H1 (cell line): ENCODE data around the gene MARK3. TPM values are rescaled to one million over a fixed set of nuclear protein-coding genes. Genes with fewer than 3 reads are reported as not detected.

Source experiments
- CTCF ChIA-PET: fragments of 300-600 bp; sonication (Branson Sonifier 250); formaldehyde crosslinking; loops from one replicate; lab custom pipeline; 2021; ENCODE audit not compliant: partially characterized antibody; lab: Charles Lee
- POLR2A ChIA-PET: fragments of 300-600 bp; sonication (Branson Sonifier 250); formaldehyde crosslinking; loops from one replicate; lab custom pipeline; 2021; ENCODE audit warnings: inconsistent platforms; ENCODE audit not compliant: partially characterized antibody; lab: Charles Lee
- DNase-seq, 2 experiments: peaks; one replicate each; pipeline versions ENCODE4 v3.0.0 to v3.0.0-alpha.2; 2010 to 2022; ENCODE audit warnings: low spot score in 2 of 2, low read depth in 1 of 2, mixed read lengths in 1 of 2
- FAIRE-seq: peaks from 2 replicates; lab custom pipeline; 2011; peaks lifted over from hg19 to GRCh38; lab: Jason Lieb, UNC
- H2AFZ ChIP-seq: 2 replicates; pipeline ENCODE4 v1.8.1; 2012; ENCODE audit warnings: low read length, inconsistent platforms
- H2AK5ac ChIP-seq: 2 replicates; pipeline ENCODE4 v1.6.1; 2013; ENCODE audit warnings: low read depth, low read length
- H2BK120ac ChIP-seq: replicated peaks from 2 replicates; pipeline ENCODE3; 2013; ENCODE audit warnings: low read depth, low read length, inconsistent platforms
- H2BK12ac ChIP-seq: 2 replicates; pipeline ENCODE4 v1.6.1; 2013; ENCODE audit warnings: low read depth, low read length
- H2BK15ac ChIP-seq: 2 replicates; pipeline ENCODE4 v1.6.1; 2013; ENCODE audit warnings: low read length
- H2BK20ac ChIP-seq: 2 replicates; pipeline ENCODE4 v1.6.1; 2013; ENCODE audit warnings: low read length
- H2BK5ac ChIP-seq: 2 replicates; pipeline ENCODE4 v1.6.1; 2013; ENCODE audit warnings: low read depth, low read length
- H3K14ac ChIP-seq: 2 replicates; pipeline ENCODE4 v1.6.1; 2013; ENCODE audit warnings: inconsistent platforms; ENCODE audit not compliant: insufficient read length
- H3K18ac ChIP-seq: 2 replicates; pipeline ENCODE4 v1.6.1; 2013; ENCODE audit warnings: low read length; ENCODE audit errors: extremely low read depth
- H3K23ac ChIP-seq: 2 replicates; pipeline ENCODE4 v1.6.1; 2013; ENCODE audit warnings: inconsistent platforms; ENCODE audit not compliant: insufficient read length
- H3K23me2 ChIP-seq: 2 replicates; pipeline ENCODE4 v1.6.1; 2013; ENCODE audit warnings: low read depth, low read length
- H3K27ac ChIP-seq: 2 replicates; pipeline ENCODE4 v1.6.1; 2011; ENCODE audit warnings: low read depth, low read length, inconsistent platforms
- H3K27me3 ChIP-seq, 4 experiments: replicated peaks in 1 of 4; 1 replicate in 1 of 4; 2 replicates in 3 of 4; pipeline versions ENCODE4 v1.6.1 to v1.8.1; 2011 to 2013; ENCODE audit warnings: low read length in 3 of 4, mild to moderate bottlenecking in 3 of 4, inconsistent platforms in 2 of 4, mixed read lengths in 2 of 4, moderate library complexity in 1 of 4; ENCODE audit not compliant: control insufficient read depth in 3 of 4, insufficient read depth in 3 of 4; ENCODE audit errors: extremely low read depth in 1 of 4
- H3K36me3 ChIP-seq, 4 experiments: 2 replicates each; pipeline versions ENCODE4 v1.6.1 to v1.8.1; 2011 to 2013; ENCODE audit warnings: mild to moderate bottlenecking in 4 of 4, low read length in 3 of 4, moderate library complexity in 2 of 4, control low read depth in 1 of 4, inconsistent platforms in 1 of 4; ENCODE audit not compliant: insufficient read depth in 4 of 4, control insufficient read depth in 2 of 4
- H3K4ac ChIP-seq: replicated peaks from 2 replicates; pipeline ENCODE3; 2013; ENCODE audit warnings: low read length, low read depth, mixed read lengths, inconsistent platforms; ENCODE audit not compliant: insufficient read length
- H3K4me1 ChIP-seq, 4 experiments: replicated peaks in 1 of 4; 1 replicate in 1 of 4; 2 replicates in 3 of 4; pipeline versions ENCODE4 v1.6.1 to v1.8.1; 2011 to 2013; ENCODE audit warnings: low read length in 3 of 4, inconsistent platforms in 2 of 4, mixed read lengths in 1 of 4; ENCODE audit not compliant: insufficient read depth in 4 of 4, control insufficient read depth in 3 of 4
- H3K4me2 ChIP-seq, 2 experiments: 2 replicates each; pipeline versions ENCODE4 v1.6.1 to v1.8.1; 2011 to 2013; ENCODE audit warnings: low read depth in 2 of 2, low read length in 2 of 2, control low read depth in 1 of 2, inconsistent platforms in 1 of 2, mild to moderate bottlenecking in 1 of 2; ENCODE audit not compliant: insufficient read depth in 1 of 2
- H3K4me3 ChIP-seq, 4 experiments: fragments of 200-600, 300-600 bp in 1 of 4; sonication (generic), shearing (Covaris generic), sonication (Bioruptor Twin) in 1 of 4; 2 replicates each; pipeline versions ENCODE4 v1.5.1 to v1.8.1; 2011 to 2016; ENCODE audit warnings: low read length in 4 of 4, low read depth in 3 of 4, control low read depth in 2 of 4, inconsistent platforms in 2 of 4, mild to moderate bottlenecking in 2 of 4, mixed read lengths in 1 of 4, moderate library complexity in 1 of 4; ENCODE audit not compliant: insufficient read depth in 2 of 4; ENCODE audit errors: extremely low read depth in 1 of 4
- H3K56ac ChIP-seq: replicated peaks from 2 replicates; pipeline ENCODE3; 2013; ENCODE audit warnings: low read depth, mild to moderate bottlenecking, mixed read lengths, low read length, inconsistent platforms; ENCODE audit not compliant: insufficient read length
- H3K79me1 ChIP-seq: 2 replicates; pipeline ENCODE4 v1.6.1; 2013; ENCODE audit warnings: low read depth, low read length, control low read depth
- H3K79me2 ChIP-seq, 2 experiments: 2 replicates each; pipeline versions ENCODE4 v1.6.1 to v1.8.1; 2012 to 2013; ENCODE audit warnings: low read length in 2 of 2, mild to moderate bottlenecking in 2 of 2, inconsistent platforms in 1 of 2; ENCODE audit not compliant: insufficient read depth in 2 of 2, control insufficient read depth in 1 of 2
- H3K9ac ChIP-seq, 4 experiments: replicated peaks in 1 of 4; 1 replicate in 1 of 4; 2 replicates in 3 of 4; pipeline versions ENCODE4 v1.6.1 to v1.8.1; 2011 to 2013; ENCODE audit warnings: low read depth in 3 of 4, low read length in 3 of 4, control low read depth in 2 of 4, mild to moderate bottlenecking in 2 of 4, moderate library complexity in 2 of 4, inconsistent platforms in 1 of 4; ENCODE audit errors: extremely low read depth in 1 of 4
- H3K9me3 ChIP-seq, 2 experiments: 2 replicates each; pipeline versions ENCODE4 v1.6.1 to v1.8.1; 2012 to 2013; ENCODE audit warnings: mild to moderate bottlenecking in 2 of 2, moderate library complexity in 2 of 2, control low read depth in 1 of 2, inconsistent platforms in 1 of 2, low read depth in 1 of 2, low read length in 1 of 2, mixed read lengths in 1 of 2; ENCODE audit not compliant: insufficient read depth in 2 of 2
- H4K20me1 ChIP-seq, 2 experiments: replicated peaks in 1 of 2; 2 replicates each; pipeline versions ENCODE3 to v1.8.1; 2011 to 2013; ENCODE audit warnings: inconsistent platforms in 2 of 2, low read length in 2 of 2, mild to moderate bottlenecking in 1 of 2; ENCODE audit not compliant: insufficient read depth in 2 of 2, control insufficient read depth in 1 of 2
- H4K5ac ChIP-seq: 2 replicates; pipeline ENCODE4 v1.6.1; 2013; ENCODE audit warnings: low read length, low read depth, mixed read lengths, inconsistent platforms; ENCODE audit not compliant: insufficient read length
- H4K8ac ChIP-seq: 2 replicates; pipeline ENCODE4 v1.8.0; 2013; ENCODE audit warnings: mild to moderate bottlenecking, moderate library complexity, low read length, inconsistent platforms; ENCODE audit not compliant: insufficient read depth; ENCODE audit errors: extremely low read depth
- H4K91ac ChIP-seq: replicated peaks from 2 replicates; pipeline ENCODE3; 2013; ENCODE audit warnings: low read length, mixed read lengths, inconsistent platforms; ENCODE audit not compliant: insufficient read length
- BACH1 ChIP-seq: IDR thresholded peaks from 2 replicates; pipeline ENCODE4 v1.6.1; 2012; ENCODE audit warnings: low read length, improper control_type of control experiment
- CEBPB ChIP-seq: IDR thresholded peaks from 2 replicates; pipeline ENCODE4 v1.6.1; 2012; ENCODE audit warnings: low read depth, low read length
- CHD1 ChIP-seq: IDR thresholded peaks from 2 replicates; pipeline ENCODE4 v1.6.1; 2012; ENCODE audit warnings: low read depth, low read length, improper control_type of control experiment
- JUN ChIP-seq: IDR thresholded peaks from 2 replicates; pipeline ENCODE4 v1.6.1; 2011; ENCODE audit warnings: low read depth, mild to moderate bottlenecking, improper control_type of control experiment, low read length
- POU5F1 ChIP-seq: IDR thresholded peaks from 2 replicates; pipeline ENCODE4 v1.6.1; 2011; ENCODE audit warnings: low read depth, mild to moderate bottlenecking, low read length, moderate library complexity
- SIX5 ChIP-seq: IDR thresholded peaks from 2 replicates; pipeline ENCODE4 v1.6.1; 2011; ENCODE audit warnings: mild to moderate bottlenecking, low read depth, low read length
- SP2 ChIP-seq: IDR thresholded peaks from 2 replicates; pipeline ENCODE4 v1.6.1; 2012; ENCODE audit warnings: mild to moderate bottlenecking, low read length, inconsistent platforms
- TCF12 ChIP-seq: IDR thresholded peaks from 2 replicates; pipeline ENCODE4 v1.6.1; 2011; ENCODE audit warnings: low read depth, mild to moderate bottlenecking, low read length
- TEAD4 ChIP-seq: IDR thresholded peaks from 2 replicates; pipeline ENCODE4 v1.6.1; 2012; ENCODE audit warnings: low read depth, low read length, inconsistent platforms, mixed read lengths
- USF2 ChIP-seq: IDR thresholded peaks from 2 replicates; pipeline ENCODE4 v1.6.1; 2011; ENCODE audit warnings: low read length, improper control_type of control experiment
- WGBS, 2 experiments: shearing (Covaris generic) in 1 of 2; methylation state at CpG; one replicate each; pipeline versions ENCODE4 v1.1.6 to v1.1.7; 2013 to 2015; ENCODE audit warnings: low lambda C conversion rate in 2 of 2, mixed read lengths in 2 of 2, inconsistent platforms in 1 of 2, low coverage in 1 of 2, missing lambda C conversion rate in 1 of 2; ENCODE audit not compliant: insufficient replicate concordance in 2 of 2, insufficient coverage in 1 of 2, insufficient read length in 1 of 2; ENCODE audit errors: extremely low coverage in 1 of 2, missing lambda C conversion rate in 1 of 2; 5-methylcytosine and 5-hydroxymethylcytosine counted together
- polyA plus RNA-seq, 7 experiments: library from polyadenylated mRNA; depleted of rRNA in 3 of 7; stranded (reverse) in 5 of 7; unstranded in 2 of 7; fragments of >200 nt in 5 of 7; fragments of 200-250 nt in 2 of 7; gene quantifications; 1 replicate in 5 of 7; 2 replicates in 1 of 7; 4 replicates in 1 of 7; pipeline versions ENCODE4 v1.2.1 to v1.2.3, GENCODE V29; 2011 to 2013; ENCODE audit warnings: missing spikeins in 2 of 7, mixed read lengths in 2 of 7
- total RNA-seq: library from RNA; stranded (reverse); fragmentation: NEBNext Ultra II Directional; extraction: Animal tissue kit (Norgen Biotek cat#: 25700); gene quantifications from 2 replicates; pipeline ENCODE4 v1.2.1, GENCODE V29; 2021
- TF ChIP-seq, protein P1 (sequence below), 3 experiments: IDR thresholded peaks; 1 replicate in 2 of 3; 2 replicates in 1 of 3; pipeline versions ENCODE4 v1.5.1 to v1.6.1; 2011; ENCODE audit warnings: low read length in 3 of 3, mild to moderate bottlenecking in 3 of 3, inconsistent platforms in 2 of 3, low read depth in 1 of 3, moderate library complexity in 1 of 3; ENCODE audit not compliant: insufficient read depth in 1 of 3; ENCODE audit errors: control extremely low read depth in 1 of 3

The MARK3 gene
- total and polyA plus RNA-seq, 2 of the 8 experiments (the other 6 are each of a cell fraction or from before 2014, with no cell fraction given), result 39.4 to 76.9 TPM

- no peak for DNase-seq
- POLR2A ChIA-PET, result interaction anchor here (1.5 to 29.8 kb wide), 4 partner anchors 9 to 34 kb away, joined by 5 to 844 read pairs (median 26); partner anchors contain the start of genes BAG5, CKB and COA8
- TF ChIP-seq CEBPB (no peak), USF2 (no peak), JUN (no peak), BACH1 (no peak), SP2 (no peak), SIX5 (no peak), TEAD4 (no peak), TCF12 (no peak), CHD1 (no peak), POU5F1 (no peak)
- TF ChIP-seq, protein P1, sequence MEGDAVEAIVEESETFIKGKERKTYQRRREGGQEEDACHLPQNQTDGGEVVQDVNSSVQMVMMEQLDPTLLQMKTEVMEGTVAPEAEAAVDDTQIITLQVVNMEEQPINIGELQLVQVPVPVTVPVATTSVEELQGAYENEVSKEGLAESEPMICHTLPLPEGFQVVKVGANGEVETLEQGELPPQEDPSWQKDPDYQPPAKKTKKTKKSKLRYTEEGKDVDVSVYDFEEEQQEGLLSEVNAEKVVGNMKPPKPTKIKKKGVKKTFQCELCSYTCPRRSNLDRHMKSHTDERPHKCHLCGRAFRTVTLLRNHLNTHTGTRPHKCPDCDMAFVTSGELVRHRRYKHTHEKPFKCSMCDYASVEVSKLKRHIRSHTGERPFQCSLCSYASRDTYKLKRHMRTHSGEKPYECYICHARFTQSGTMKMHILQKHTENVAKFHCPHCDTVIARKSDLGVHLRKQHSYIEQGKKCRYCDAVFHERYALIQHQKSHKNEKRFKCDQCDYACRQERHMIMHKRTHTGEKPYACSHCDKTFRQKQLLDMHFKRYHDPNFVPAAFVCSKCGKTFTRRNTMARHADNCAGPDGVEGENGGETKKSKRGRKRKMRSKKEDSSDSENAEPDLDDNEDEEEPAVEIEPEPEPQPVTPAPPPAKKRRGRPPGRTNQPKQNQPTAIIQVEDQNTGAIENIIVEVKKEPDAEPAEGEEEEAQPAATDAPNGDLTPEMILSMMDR (IDR thresholded peaks at IDR 0.05; ENCODE audit: control extremely low read depth in 1 of 3, insufficient read depth in 1 of 3, low read depth in 1 of 3, low read length in 3 of 3), result no peak
These were observed 167.6 kb downstream of the MARK3 start for GRCh38 chr14:103552846-103553210.

More at GRCh38 chr14:103552846-103553210, 167.6 kb downstream of the MARK3 start:
- H2BK120ac ChIP-seq, result no peak overlapping the region
- no peak overlapping the region for H3K14ac ChIP-seq
- H3K4me2 ChIP-seq, result no peak overlapping the region
- no peaks in the 10 kb centered on the region for H3K9me3 ChIP-seq
- H4K20me1 ChIP-seq, result peaks cover 0 to 2% of the 10 kb centered on the region in 2 experiments
- no peak overlapping the region for H3K4ac ChIP-seq
- no peak overlapping the region for H3K4me3 ChIP-seq
- CTCF ChIA-PET, result interaction anchor here (0.6 to 28.8 kb wide), 6 partner anchors 9 to 607 kb away, joined by 4 to 921 read pairs (median 6); partner anchors contain the start of genes CKB and TRMT61A
- H3K79me1 ChIP-seq, result 0 out of 2 replicates have a peak, but pooled peaks cover 2% of the 10 kb centered on the region
- no peak for FAIRE-seq
- H2BK5ac ChIP-seq, result no peak overlapping the region
- no peak overlapping the region for H2AK5ac ChIP-seq
- H4K5ac ChIP-seq, result no peak overlapping the region
- H3K4me1 ChIP-seq, result no peaks in the 10 kb centered on the region
- 0 out of 2 replicates have a peak overlapping the region, but pooled peaks have one; percentile 50 for H2BK12ac ChIP-seq
- WGBS, 2 experiments, result 98% methylated on average over 11 of the region's 11 CpGs; no CpG with 5 or more reads in 1 of the 2 experiments
- H3K36me3 ChIP-seq, result no peaks in the 10 kb centered on the region
- no peaks in the 10 kb centered on the region for H3K23me2 ChIP-seq
- no peak overlapping the region for H4K91ac ChIP-seq
- H4K8ac ChIP-seq, result no peak overlapping the region
- H3K27me3 ChIP-seq, result no peaks in the 10 kb centered on the region
- no peak overlapping the region for H2BK20ac ChIP-seq
- peaks cover 0 to 8% of the 10 kb centered on the region in 2 experiments; a peak in 2 of 4 replicates for H3K79me2 ChIP-seq
- H2AFZ ChIP-seq, result no peak overlapping the region
- H3K18ac ChIP-seq, result no peak overlapping the region
- H3K23ac ChIP-seq, result no peak overlapping the region
- no peak overlapping the region for H2BK15ac ChIP-seq
- H3K9ac ChIP-seq, result no peak overlapping the region
- H3K27ac ChIP-seq, result no peak overlapping the region
- no peak overlapping the region for H3K56ac ChIP-seq
